Natural killer cell (primary cell): ENCODE data around the gene MAPK8IP3. TPM values are rescaled to one million over a fixed set of nuclear protein-coding genes. Genes with fewer than 3 reads are reported as not detected.

Experiments
- ATAC-seq, 3 donors: fragments of 150-1000 bp in 2 of 3; fragments of 200-7000 bp in 1 of 3; cut with Tn5 transposase; 1 replicate in 1 of 3; 2 replicates in 2 of 3; pipeline ENCODE4 v1.10.0; 2021; ENCODE audit warnings: mild to moderate bottlenecking in 2 of 3, moderate library complexity in 2 of 3
- DNase-seq, 2 donors: peaks; one replicate each; pipeline versions ENCODE4 v3.0.0 to v3.0.0-alpha.2; 2013 to 2021; ENCODE audit warnings: mixed read lengths in 1 of 2
- H3K27ac ChIP-seq: one replicate; pipeline ENCODE4 v1.5.1; 2013; ENCODE audit warnings: mild to moderate bottlenecking, low read length
- H3K27me3 ChIP-seq: one replicate; pipeline ENCODE4 v1.6.1; 2013; ENCODE audit warnings: low read length; ENCODE audit not compliant: control insufficient read depth, insufficient read depth
- H3K36me3 ChIP-seq: one replicate; pipeline ENCODE4 v1.6.1; 2013; ENCODE audit warnings: low read length; ENCODE audit not compliant: control insufficient read depth, insufficient read depth
- H3K4me1 ChIP-seq: one replicate; pipeline ENCODE4 v1.6.1; 2013; ENCODE audit warnings: low read length; ENCODE audit not compliant: control insufficient read depth, insufficient read depth
- H3K4me3 ChIP-seq: one replicate; pipeline ENCODE4 v1.5.1; 2013; ENCODE audit warnings: low read length
- H3K9me3 ChIP-seq: one replicate; pipeline ENCODE4 v1.6.1; 2013; ENCODE audit warnings: low read length; ENCODE audit not compliant: control insufficient read depth, insufficient read depth
- H3K27ac Mint-ChIP-seq, 2 donors: one replicate each; pipeline ENCODE4 v1.8.0; 2022; ENCODE audit warnings: mild to moderate bottlenecking in 2 of 2, mixed read lengths in 2 of 2, moderate library complexity in 1 of 2
- H3K27me3 Mint-ChIP-seq, 2 donors: one replicate each; pipeline ENCODE4 v1.8.0; 2022; ENCODE audit warnings: low read depth in 2 of 2, mixed read lengths in 2 of 2
- H3K36me3 Mint-ChIP-seq: one replicate; pipeline ENCODE4 v1.8.0; 2022; ENCODE audit warnings: mixed read lengths
- H3K4me1 Mint-ChIP-seq, 2 donors: one replicate each; pipeline ENCODE4 v1.8.0; 2022; ENCODE audit warnings: mixed read lengths in 2 of 2
- H3K4me3 Mint-ChIP-seq: one replicate; pipeline ENCODE4 v1.8.0; 2022; ENCODE audit warnings: mild to moderate bottlenecking, moderate library complexity, mixed read lengths
- H3K9me3 Mint-ChIP-seq, 2 donors: one replicate each; pipeline ENCODE4 v1.8.0; 2022; ENCODE audit warnings: mixed read lengths in 2 of 2
- CTCF ChIP-seq: fragments of 200-600 bp; IDR thresholded peaks from one replicate; pipeline ENCODE4 v1.8.0; 2022; ENCODE audit warnings: antibody characterized with exemption
- WGBS: methylation state at CpG from one replicate; pipeline ENCODE4 v1.1.7; 2013; ENCODE audit warnings: missing lambda C conversion rate; ENCODE audit not compliant: insufficient coverage; 5-methylcytosine and 5-hydroxymethylcytosine counted together
- intact Hi-C: fragments of 100-400 bp; cut with micrococcal nuclease; formaldehyde crosslinking; loops from one replicate; pipeline ENCODE4 v1.14.2; 2022
- total RNA-seq, 4 donors: library from RNA; stranded (reverse); fragments of 120-200 nt in 1 of 4; gene quantifications; one replicate each; pipeline versions ENCODE4 v1.2.3 to v1.2.4, GENCODE V29; 2013 to 2022

MAPK8IP3 gene
- total RNA-seq, 3 donors from 2014 or later (not counting 1 experiment from before 2014, with no cell fraction given): 272 to 291 (median 285) TPM

GRCh38 chr16:1708768-1709180 is 2.8 kb downstream of the MAPK8IP3 start:
- Histone ChIP-seq H3K27me3 (no peaks in the 10 kb centered on the region), H3K27ac (peak overlapping the region; percentile 30), H3K4me1 (peaks cover 54% of the 10 kb centered on the region), H3K36me3 (no peaks in the 10 kb centered on the region), H3K9me3 (no peaks in the 10 kb centered on the region), H3K4me3 (no peak overlapping the region)
- no peak for TF ChIP-seq CTCF
- Mint-ChIP-seq H3K9me3 (no peaks in the 10 kb centered on the region), H3K27me3 (peaks cover 0 to 3% of the 10 kb centered on the region in 2 donors), H3K4me1 (peaks cover 34 to 48% of the 10 kb centered on the region in 2 donors), H3K4me3 (peak overlapping the region; percentile 66), H3K27ac (peak overlapping the region; percentile 86 to 99), H3K36me3 (no peaks in the 10 kb centered on the region)
- intact Hi-C loops: loop anchor here (5.0 to 10.0 kb wide), 2 partner anchors 96 to 354 kb away; partner anchors contain the start of genes CRAMP1, GNPTG, IFT140 and TSR3
- WGBS: 79% methylated on average over 13 of the region's 13 CpGs
- ATAC-seq (no peak), DNase-seq (peak in 1 of 2 donors; percentile 35)

GRCh38 chr16:1709356-1709755 is 3.4 kb downstream of the MAPK8IP3 start:
- H3K27me3 Mint-ChIP-seq: peaks cover 0 to 3% of the 10 kb centered on the region in 2 donors
- ATAC-seq (no peak), DNase-seq (no peak)
- peaks cover 38 to 48% of the 10 kb centered on the region in 2 donors for H3K4me1 Mint-ChIP-seq
- 91% methylated on average over 15 of the region's 15 CpGs for WGBS
- H3K27ac Mint-ChIP-seq: peak overlapping the region; percentile 14 to 86
- H3K36me3 Mint-ChIP-seq: no peaks in the 10 kb centered on the region
- H3K4me3 ChIP-seq: no peak overlapping the region
- no peak for TF ChIP-seq CTCF
- H3K4me1 ChIP-seq: peaks cover 59% of the 10 kb centered on the region
- peak overlapping the region; percentile 16 for H3K27ac ChIP-seq
- no peak overlapping the region for H3K4me3 Mint-ChIP-seq
- no peaks in the 10 kb centered on the region for H3K36me3 ChIP-seq
- no peaks in the 10 kb centered on the region for H3K27me3 ChIP-seq
- H3K9me3 ChIP-seq: no peaks in the 10 kb centered on the region
- intact Hi-C loops: loop anchor here (5.0 to 10.0 kb wide), 2 partner anchors 97 to 355 kb away; partner anchors contain the start of genes CRAMP1, GNPTG, IFT140 and TSR3
- H3K9me3 Mint-ChIP-seq: no peaks in the 10 kb centered on the region

GRCh38 chr16:1710811-1711507 is 5.0 kb downstream of the MAPK8IP3 start:
- no peak for DNase-seq
- Histone ChIP-seq H3K27ac (no peak overlapping the region), H3K36me3 (no peaks in the 10 kb centered on the region), H3K4me3 (no peak overlapping the region), H3K4me1 (peaks cover 55% of the 10 kb centered on the region), H3K27me3 (no peaks in the 10 kb centered on the region), H3K9me3 (no peaks in the 10 kb centered on the region)
- intact Hi-C loops: no loop called here
- Mint-ChIP-seq H3K27me3 (no peaks in the 10 kb centered on the region), H3K9me3 (no peaks in the 10 kb centered on the region), H3K27ac (no peak overlapping the region), H3K36me3 (no peaks in the 10 kb centered on the region), H3K4me1 (peaks cover 43 to 47% of the 10 kb centered on the region in 2 donors), H3K4me3 (peak overlapping the region; percentile 28)
- 92% methylated on average over 17 of the region's 17 CpGs for WGBS
- no peak for ATAC-seq
- TF ChIP-seq CTCF: no peak
